AG04449 (cell line): Measurements from ENCODE around the gene SALL1.

Experiments
- CTCF ChIA-PET: fragments of 350-600 bp; formaldehyde crosslinking; extraction: SDS; loops from one replicate; lab custom pipeline; 2021; ENCODE audit warnings: antibody characterized with exemption; lab: Yijun Ruan, JAX
- POLR2A ChIA-PET: fragments of 400-600, 350-600 bp; formaldehyde crosslinking; extraction: SDS; loops from one replicate; lab custom pipeline; 2020; ENCODE audit warnings: antibody characterized with exemption, inconsistent platforms; lab: Yijun Ruan, JAX
- DNase-seq: peaks from one replicate; pipeline ENCODE4 v3.0.0-alpha.2; 2010; ENCODE audit warnings: low read depth, low spot score
- H3K4me3 ChIP-seq: 2 replicates; pipeline ENCODE4 v1.5.1; 2011; ENCODE audit warnings: low read depth, mild to moderate bottlenecking, control low read depth, low read length
- TF ChIP-seq, protein P1 (sequence below): IDR thresholded peaks from one replicate; pipeline ENCODE4 v1.5.1; 2011; ENCODE audit warnings: mild to moderate bottlenecking, moderate library complexity, low read length, control low read depth, inconsistent platforms; ENCODE audit not compliant: insufficient read depth; ENCODE audit errors: missing control alignments

The SALL1 gene

GRCh38 chr16:51113236-51114125 lies 37.6 kb downstream of the SALL1 start:
- DNase-seq, result no peak
- ChIA-PET POLR2A (no interaction called here), CTCF (no interaction called here)

GRCh38 chr16:51112323-51112722 lies 38.7 kb downstream of the SALL1 start:
- no peak overlapping the region for H3K4me3 ChIP-seq
- ChIA-PET POLR2A (no interaction called here), CTCF (no interaction called here)
- TF ChIP-seq, protein P1, sequence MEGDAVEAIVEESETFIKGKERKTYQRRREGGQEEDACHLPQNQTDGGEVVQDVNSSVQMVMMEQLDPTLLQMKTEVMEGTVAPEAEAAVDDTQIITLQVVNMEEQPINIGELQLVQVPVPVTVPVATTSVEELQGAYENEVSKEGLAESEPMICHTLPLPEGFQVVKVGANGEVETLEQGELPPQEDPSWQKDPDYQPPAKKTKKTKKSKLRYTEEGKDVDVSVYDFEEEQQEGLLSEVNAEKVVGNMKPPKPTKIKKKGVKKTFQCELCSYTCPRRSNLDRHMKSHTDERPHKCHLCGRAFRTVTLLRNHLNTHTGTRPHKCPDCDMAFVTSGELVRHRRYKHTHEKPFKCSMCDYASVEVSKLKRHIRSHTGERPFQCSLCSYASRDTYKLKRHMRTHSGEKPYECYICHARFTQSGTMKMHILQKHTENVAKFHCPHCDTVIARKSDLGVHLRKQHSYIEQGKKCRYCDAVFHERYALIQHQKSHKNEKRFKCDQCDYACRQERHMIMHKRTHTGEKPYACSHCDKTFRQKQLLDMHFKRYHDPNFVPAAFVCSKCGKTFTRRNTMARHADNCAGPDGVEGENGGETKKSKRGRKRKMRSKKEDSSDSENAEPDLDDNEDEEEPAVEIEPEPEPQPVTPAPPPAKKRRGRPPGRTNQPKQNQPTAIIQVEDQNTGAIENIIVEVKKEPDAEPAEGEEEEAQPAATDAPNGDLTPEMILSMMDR, result no peak
- no peak for DNase-seq

More at GRCh38 chr16:51113236-51114125, 37.6 kb downstream of the SALL1 start:
- TF ChIP-seq, protein P1, result no peak
- no peak overlapping the region for H3K4me3 ChIP-seq

- CTCF ChIA-PET, result no interaction called here
- no peak for DNase-seq
- POLR2A ChIA-PET, result no interaction called here
- TF ChIP-seq, protein P1, result no peak
- no peak overlapping the region for H3K4me3 ChIP-seq
These were observed 39.3 kb downstream of the SALL1 start for GRCh38 chr16:51111759-51112158.

DNA sequence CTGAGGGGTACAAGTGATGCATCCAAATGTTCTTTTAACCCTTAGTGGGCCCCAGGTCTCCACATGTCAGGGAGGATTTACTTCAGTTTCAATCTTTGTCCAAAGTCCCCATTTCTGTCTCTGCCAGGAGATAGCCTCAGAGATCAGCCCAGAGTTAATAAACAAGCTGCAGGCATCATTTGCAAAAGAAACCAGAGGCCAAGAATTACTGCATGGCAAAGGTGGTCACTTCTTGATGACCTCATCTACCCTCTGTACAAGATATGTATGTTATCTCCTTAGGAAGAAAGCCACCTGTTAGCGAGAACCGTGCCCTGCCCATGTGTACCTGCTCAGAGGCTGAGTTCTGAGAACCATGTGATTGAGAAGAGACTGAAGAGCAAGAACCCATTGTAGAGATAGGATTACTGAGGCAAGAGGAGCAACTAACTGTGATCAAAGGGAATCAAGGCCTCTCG lies 40.3 kb downstream of the SALL1 start:
- DNase-seq, result no peak
- CTCF ChIA-PET, result no interaction called here
- H3K4me3 ChIP-seq, result no peak overlapping the region
- POLR2A ChIA-PET, result no interaction called here
- TF ChIP-seq, protein P1, result no peak

- CTCF ChIA-PET, result no interaction called here
- POLR2A ChIA-PET, result no interaction called here
- TF ChIP-seq, protein P1, result no peak
- no peak overlapping the region for H3K4me3 ChIP-seq
- DNase-seq, result no peak
These were observed 41.9 kb downstream of the SALL1 start for GRCh38 chr16:51109173-51109572.

- DNase-seq, result no peak
- TF ChIP-seq, protein P1, result no peak
- CTCF ChIA-PET, result no interaction called here
- POLR2A ChIA-PET, result no interaction called here
- no peak overlapping the region for H3K4me3 ChIP-seq
These were observed 43.3 kb downstream of the SALL1 start for GRCh38 chr16:51107742-51108141.
